SU-DHL-6 (cell line): Measurements from ENCODE around the gene DMBT1.

Experiments used
- H2AFZ ChIP-seq: fragments of 200-600 bp; sonication (generic); 2 replicates; pipeline ENCODE4 v1.6.1; 2014; ENCODE audit warnings: low read depth, mild to moderate bottlenecking, moderate library complexity, mixed read lengths, antibody characterized with exemption, low read length; ENCODE audit not compliant: severe bottlenecking
- H3F3A ChIP-seq: fragments of 200-600 bp; shearing (Covaris generic); 2 replicates; pipeline ENCODE4 v1.6.0; 2016; ENCODE audit warnings: antibody characterized with exemption, mild to moderate bottlenecking; ENCODE audit not compliant: insufficient read depth
- H3K27ac ChIP-seq: fragments of 200-600 bp; sonication (generic); 2 replicates; pipeline ENCODE4 v1.5.1; 2016; ENCODE audit warnings: low read depth, mild to moderate bottlenecking, low read length, moderate library complexity, mixed read lengths
- H3K27me3 ChIP-seq: fragments of 200-600 bp; sonication (generic), shearing (Covaris generic); 2 replicates; pipeline ENCODE4 v1.6.0; 2014; ENCODE audit warnings: mild to moderate bottlenecking, low read length
- H3K36me3 ChIP-seq: fragments of 200-600 bp; sonication (generic); 2 replicates; pipeline ENCODE4 v1.6.1; 2014; ENCODE audit warnings: mild to moderate bottlenecking, low read length, mixed read lengths
- H3K4me2 ChIP-seq: fragments of 300-600, 200-600 bp; shearing (Covaris generic), sonication (generic); 2 replicates; pipeline ENCODE4 v1.6.0; 2014; ENCODE audit warnings: low read length, low read depth, mild to moderate bottlenecking; ENCODE audit not compliant: poor library complexity, severe bottlenecking
- H3K4me3 ChIP-seq: fragments of 200-600 bp; sonication (generic); 2 replicates; pipeline ENCODE4 v1.5.1; 2014; ENCODE audit warnings: antibody characterized with exemption, low read length, mild to moderate bottlenecking, mixed read lengths; ENCODE audit not compliant: insufficient read depth, poor library complexity, severe bottlenecking
- H3K79me2 ChIP-seq: fragments of 200-600 bp; sonication (generic); 2 replicates; pipeline ENCODE4 v1.6.1; 2014; ENCODE audit warnings: mild to moderate bottlenecking, low read length, moderate library complexity; ENCODE audit not compliant: insufficient read depth
- H3K9ac ChIP-seq: fragments of 200-600 bp; sonication (generic); 2 replicates; pipeline ENCODE4 v1.7.0; 2014; ENCODE audit warnings: mild to moderate bottlenecking, low read length
- H3K9me2 ChIP-seq: fragments of 200-600 bp; sonication (generic); replicated peaks from 2 replicates; pipeline ENCODE4 v1.6.1; 2014; ENCODE audit warnings: low read length; ENCODE audit not compliant: insufficient read depth
- H3K9me3 ChIP-seq: fragments of 200-600 bp; sonication (generic); 2 replicates; pipeline ENCODE4 v1.6.1; 2014; ENCODE audit warnings: low read length, mixed read lengths; ENCODE audit not compliant: insufficient read depth
- H4K20me1 ChIP-seq: fragments of 200-600 bp; sonication (generic); 2 replicates; pipeline ENCODE4 v1.6.1; 2014; ENCODE audit warnings: low read depth, mild to moderate bottlenecking, antibody characterized with exemption, low read length, moderate library complexity, mixed read lengths
- CTCF ChIP-seq: fragments of 200-600 bp; sonication (generic); IDR thresholded peaks from one replicate; pipeline ENCODE4 v1.5.1; 2017; ENCODE audit warnings: antibody characterized with exemption, mild to moderate bottlenecking, low read length, moderate library complexity; ENCODE audit not compliant: insufficient read depth, poor library complexity, severe bottlenecking
- EZH2phosphoT487 ChIP-seq: fragments of 200-600 bp; sonication (generic), shearing (Covaris generic); conservative IDR thresholded peaks from 2 replicates; pipeline ENCODE4 v1.6.1; 2018; ENCODE audit warnings: mild to moderate bottlenecking, antibody characterized with exemption, low read length, moderate library complexity, mixed read lengths

Gene DMBT1

GRCh38 chr10:122532601-122533296 is 27.8 kb upstream of the DMBT1 start:
- no peaks in the 10 kb centered on the region for H3K9me2 ChIP-seq
- no peak overlapping the region for H2AFZ ChIP-seq
- TF ChIP-seq CTCF (no peak), EZH2phosphoT487 (no peak)
- no peak overlapping the region for H3K9ac ChIP-seq
- H3K4me3 ChIP-seq = no peak overlapping the region
- H3F3A ChIP-seq = no peaks in the 10 kb centered on the region
- no peaks in the 10 kb centered on the region for H3K9me3 ChIP-seq
- no peak overlapping the region for H3K4me2 ChIP-seq
- no peaks in the 10 kb centered on the region for H3K36me3 ChIP-seq
- H3K79me2 ChIP-seq = no peaks in the 10 kb centered on the region
- H3K27me3 ChIP-seq = no peaks in the 10 kb centered on the region
- no peaks in the 10 kb centered on the region for H4K20me1 ChIP-seq
- no peak overlapping the region for H3K27ac ChIP-seq

- H3K36me3 ChIP-seq = no peaks in the 10 kb centered on the region
- H3K79me2 ChIP-seq = no peaks in the 10 kb centered on the region
- no peak overlapping the region for H3K9ac ChIP-seq
- H4K20me1 ChIP-seq = no peaks in the 10 kb centered on the region
- H3K4me3 ChIP-seq = no peak overlapping the region
- no peak overlapping the region for H2AFZ ChIP-seq
- H3F3A ChIP-seq = no peaks in the 10 kb centered on the region
- no peaks in the 10 kb centered on the region for H3K27me3 ChIP-seq
- H3K27ac ChIP-seq = no peak overlapping the region
- H3K9me2 ChIP-seq = no peaks in the 10 kb centered on the region
- TF ChIP-seq EZH2phosphoT487 (no peak), CTCF (no peak)
- no peaks in the 10 kb centered on the region for H3K9me3 ChIP-seq
- no peak overlapping the region for H3K4me2 ChIP-seq
These were observed 23.0 kb upstream of the DMBT1 start for GRCh38 chr10:122537545-122537944.

GRCh38 chr10:122541541-122542002 is 19.0 kb upstream of the DMBT1 start:
- no peak overlapping the region for H3K9ac ChIP-seq
- no peaks in the 10 kb centered on the region for H3K27me3 ChIP-seq
- no peaks in the 10 kb centered on the region for H3K9me3 ChIP-seq
- H3K27ac ChIP-seq = no peak overlapping the region
- no peaks in the 10 kb centered on the region for H3K9me2 ChIP-seq
- no peak overlapping the region for H3K4me2 ChIP-seq
- no peak overlapping the region for H3K4me3 ChIP-seq
- no peaks in the 10 kb centered on the region for H3K79me2 ChIP-seq
- no peaks in the 10 kb centered on the region for H3K36me3 ChIP-seq
- H2AFZ ChIP-seq = no peak overlapping the region
- TF ChIP-seq CTCF = no peak
- no peak for TF ChIP-seq EZH2phosphoT487
- H4K20me1 ChIP-seq = no peaks in the 10 kb centered on the region
- H3F3A ChIP-seq = no peaks in the 10 kb centered on the region
